Measurements from ENCODE around the gene KHK.

KHK gene

DNA sequence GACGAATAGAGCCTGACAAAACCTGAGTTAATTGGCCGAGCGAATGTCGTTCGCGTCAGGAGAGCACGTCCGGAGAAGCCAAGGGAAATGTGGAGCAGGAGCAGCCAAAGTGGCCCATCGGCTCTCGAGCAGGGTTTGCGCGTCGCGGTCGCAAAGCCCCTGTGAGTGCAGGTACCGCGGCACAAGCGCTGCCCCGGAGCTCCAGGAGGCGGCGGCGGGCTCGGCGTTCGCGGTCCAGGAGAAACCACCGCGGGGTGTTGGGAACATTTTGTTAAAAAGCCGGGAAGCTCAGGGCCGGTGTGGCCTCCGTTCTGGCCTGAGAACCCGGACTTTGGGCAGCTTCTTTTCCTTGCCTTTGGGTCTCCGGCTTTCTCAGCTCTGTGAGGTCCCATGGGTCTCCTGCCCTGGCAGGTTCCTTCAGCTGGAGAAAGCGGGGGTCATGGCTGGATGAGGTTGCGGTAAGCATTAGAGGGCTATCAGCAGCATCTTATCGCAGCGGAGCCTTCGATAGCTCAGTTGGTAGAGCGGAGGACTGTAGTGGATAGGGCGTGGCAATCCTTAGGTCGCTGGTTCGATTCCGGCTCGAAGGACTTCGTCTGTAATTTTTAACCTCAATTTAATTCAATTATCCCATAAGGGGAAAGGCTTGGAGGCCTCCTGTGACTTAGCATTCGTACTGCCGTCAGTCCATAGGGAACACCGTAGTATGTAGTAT lies 36.1 kb upstream of the KHK start:
- peak overlapping the region; percentile 86 for H3K4me3 ChIP-seq (ENCODE audit: low read depth, low read length)
- in situ Hi-C loops (cut with HindIII; ENCODE audit: low pct_ligation_motif_present, low sequenced_read_pairs) = no loop called here

DNA sequence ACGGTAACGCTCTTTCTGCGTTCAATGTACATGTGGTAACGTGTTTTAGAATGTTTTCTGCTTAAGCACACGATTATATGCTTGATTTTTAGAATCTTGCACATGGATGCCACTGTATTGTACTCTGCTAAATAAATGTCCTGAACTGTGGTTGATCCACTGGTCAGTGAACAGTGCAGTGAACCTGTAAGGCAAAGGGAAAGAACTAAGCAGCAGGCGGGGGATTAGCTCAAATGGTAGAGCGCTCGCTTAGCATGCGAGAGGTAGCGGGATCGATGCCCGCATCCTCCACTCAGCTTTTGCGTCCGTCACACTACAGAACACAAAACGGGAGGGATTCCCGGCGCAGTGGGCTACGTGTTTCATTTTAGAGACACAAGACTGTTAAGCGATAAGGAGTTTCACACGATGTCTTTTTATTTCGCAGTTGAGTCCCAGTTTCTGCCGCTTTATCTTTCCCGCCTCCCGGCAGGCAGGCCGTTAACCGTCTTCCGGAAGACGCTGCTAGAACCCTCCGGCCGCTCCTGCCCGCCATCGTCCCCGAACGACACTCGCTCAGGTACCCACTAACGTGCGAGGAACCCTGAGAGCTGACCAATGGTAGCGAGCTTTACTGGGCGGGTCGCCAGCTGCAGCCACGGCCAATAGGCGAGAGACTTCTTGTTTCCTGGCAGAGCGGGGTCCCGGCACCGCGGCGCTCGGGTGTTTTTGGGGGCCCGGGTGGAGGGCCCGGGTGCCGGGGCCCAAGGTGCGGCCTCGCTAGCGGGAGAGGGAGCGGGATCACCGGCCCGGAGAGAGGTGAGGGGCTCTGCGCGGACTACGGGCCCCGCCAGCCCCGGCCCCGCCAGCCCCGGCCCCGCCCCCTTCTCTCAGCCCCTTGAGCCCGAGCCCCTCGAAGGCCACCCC lies 35.3 kb upstream of the KHK start, which contains the start of gene AGBL5:
AGBL5 (plus strand) TSS at position 673 of the 906 bp plus-strand sequence. CDS start 1,291 bp downstream, outside the sequence.
- H3K4me3 ChIP-seq (ENCODE audit: low read depth, low read length) = peak within 1 kb of the TSS; percentile 86
- DNase-seq = peak; percentile 93
- peak within 1 kb of the TSS; percentile 71 for H3K27ac ChIP-seq
- no peak for TF ChIP-seq CTCF (IDR thresholded peaks at IDR 0.05; ENCODE audit: low read depth, low read length, missing control alignments)
- H3K36me3 ChIP-seq (replicated peaks) = peaks cover 12% of the 10 kb centered on the region
- in situ Hi-C loops (cut with HindIII; ENCODE audit: low pct_ligation_motif_present, low sequenced_read_pairs) = no loop called here
- H3K27me3 ChIP-seq (replicated peaks) = no peaks in the 10 kb centered on the region

More for the DNA sequence above, 36.1 kb upstream of the KHK start:
- H3K36me3 ChIP-seq (replicated peaks) = peaks cover 5% of the 10 kb centered on the region
- peak overlapping the region; percentile 71 for H3K27ac ChIP-seq
- TF ChIP-seq CTCF (IDR thresholded peaks at IDR 0.05; ENCODE audit: low read depth, low read length, missing control alignments) = peak; percentile 61
- no peaks in the 10 kb centered on the region for H3K27me3 ChIP-seq (replicated peaks)
- DNase-seq = peak; percentile 89

DNA sequence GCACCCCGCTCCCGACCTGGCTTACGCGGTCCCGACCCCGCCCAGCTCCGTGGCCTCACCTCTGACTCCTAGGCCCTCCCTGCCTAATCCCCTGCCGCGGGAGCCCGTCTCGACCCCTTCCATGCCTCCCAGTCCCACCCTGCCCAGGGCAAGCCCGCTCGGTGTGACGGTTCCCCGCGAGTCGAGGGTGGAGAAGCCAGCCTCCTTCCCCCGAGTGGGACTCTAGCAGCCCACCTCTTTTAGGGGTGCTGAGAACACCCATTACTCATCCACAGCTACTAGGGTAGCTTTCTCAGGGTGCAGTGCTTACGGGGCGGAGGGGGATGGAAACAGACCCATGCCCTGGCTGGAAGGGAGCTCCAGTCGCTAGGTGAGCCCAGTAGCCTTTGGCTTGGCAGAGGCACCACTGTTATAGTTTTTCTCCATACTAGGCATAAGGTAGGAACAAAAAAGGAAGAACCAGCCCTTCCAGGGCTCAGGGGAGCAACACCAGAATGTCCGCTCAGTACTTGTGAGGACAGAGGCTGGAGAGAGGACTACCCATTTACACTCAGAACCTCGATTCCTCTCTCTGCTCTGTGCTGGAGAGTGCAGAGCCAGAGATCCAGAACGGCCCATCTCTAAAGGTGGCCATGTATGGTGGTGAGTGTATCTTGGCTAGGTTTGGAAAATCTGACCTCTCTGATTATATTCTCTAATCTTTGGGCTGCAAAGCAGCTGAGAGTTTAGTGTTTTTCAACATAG lies 34.5 kb upstream of the KHK start:
- DNase-seq = no peak
- Histone ChIP-seq H3K27me3 (replicated peaks) (no peaks in the 10 kb centered on the region), H3K4me3 (ENCODE audit: low read depth, low read length) (peak overlapping the region; percentile 86), H3K27ac (peak overlapping the region; percentile 71), H3K36me3 (replicated peaks) (peaks cover 13% of the 10 kb centered on the region)
- TF ChIP-seq CTCF (IDR thresholded peaks at IDR 0.05; ENCODE audit: low read depth, low read length, missing control alignments) = no peak
- in situ Hi-C loops (cut with HindIII; ENCODE audit: low pct_ligation_motif_present, low sequenced_read_pairs) = no loop called here

- in situ Hi-C loops (cut with HindIII; ENCODE audit: low pct_ligation_motif_present, low sequenced_read_pairs) = no loop called here
- TF ChIP-seq CTCF (IDR thresholded peaks at IDR 0.05; ENCODE audit: low read depth, low read length, missing control alignments) = no peak
- Histone ChIP-seq H3K27me3 (replicated peaks) (no peaks in the 10 kb centered on the region), H3K36me3 (replicated peaks) (peaks cover 19% of the 10 kb centered on the region), H3K4me3 (ENCODE audit: low read depth, low read length) (no peak overlapping the region), H3K27ac (no peak overlapping the region)
- no peak for DNase-seq
Measured at GRCh38 chr2:27053321-27053720, 33.3 kb upstream of the KHK start.

DNA sequence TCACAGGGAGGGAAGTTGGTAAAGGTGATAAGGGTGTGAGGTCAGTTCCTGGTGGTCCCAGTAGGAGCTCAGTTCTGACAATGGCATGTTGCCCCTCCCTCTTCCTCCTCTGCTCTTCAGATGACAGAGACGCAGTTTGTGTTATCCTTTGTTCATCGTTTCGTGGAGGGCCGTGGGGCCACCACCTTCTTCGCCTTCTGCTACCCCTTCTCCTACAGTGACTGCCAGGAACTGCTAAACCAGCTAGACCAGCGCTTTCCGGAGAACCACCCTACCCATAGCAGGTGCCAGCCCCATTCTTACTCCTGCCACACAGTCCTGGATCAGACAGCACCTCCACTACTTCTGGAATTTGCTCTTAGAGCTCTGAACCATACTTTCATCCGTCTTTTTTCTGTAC lies 32.8 kb upstream of the KHK start:
- Histone ChIP-seq H3K36me3 (replicated peaks) (peaks cover 19% of the 10 kb centered on the region), H3K27me3 (replicated peaks) (no peaks in the 10 kb centered on the region), H3K27ac (no peak overlapping the region), H3K4me3 (ENCODE audit: low read depth, low read length) (no peak overlapping the region)
- in situ Hi-C loops (cut with HindIII; ENCODE audit: low pct_ligation_motif_present, low sequenced_read_pairs) = no loop called here
- no peak for DNase-seq
- TF ChIP-seq CTCF (IDR thresholded peaks at IDR 0.05; ENCODE audit: low read depth, low read length, missing control alignments) = no peak

All from brain microvascular endothelial cell (primary cell).